Omental fat pad (tissue), 4 donors: ENCODE measurements around the gene ZPR1. TPM values are rescaled to one million over a fixed set of nuclear protein-coding genes. Genes with fewer than 3 reads are reported as not detected.

Source experiments
- ATAC-seq: fragments of 150-250 bp; one replicate; pipeline ENCODE4 v1.9.1; 2016; ENCODE audit warnings: mild to moderate bottlenecking, moderate library complexity; ENCODE audit not compliant: low FRiP score
- DNase-seq: peaks from one replicate; pipeline ENCODE4 v3.0.0-alpha.2; 2019; ENCODE audit warnings: low spot score
- total RNA-seq, 4 donors: library from RNA; depleted of rRNA; stranded (reverse); fragments of >200 nt; gene quantifications; one replicate each; pipeline ENCODE4 v1.1.0, GENCODE V29; 2016
- TF ChIP-seq, protein P1 (sequence below), 3 donors: fragments of 450-650 bp; IDR thresholded peaks; one replicate each; pipeline ENCODE4 v1.5.1; 2016 to 2017; ENCODE audit warnings: antibody characterized with exemption in 3 of 3, mild to moderate bottlenecking in 3 of 3, moderate library complexity in 2 of 3

The ZPR1 gene
- total RNA-seq, 4 donors from 2014 or later: 23.5 to 83.9 (median 54.6) TPM

DNA sequence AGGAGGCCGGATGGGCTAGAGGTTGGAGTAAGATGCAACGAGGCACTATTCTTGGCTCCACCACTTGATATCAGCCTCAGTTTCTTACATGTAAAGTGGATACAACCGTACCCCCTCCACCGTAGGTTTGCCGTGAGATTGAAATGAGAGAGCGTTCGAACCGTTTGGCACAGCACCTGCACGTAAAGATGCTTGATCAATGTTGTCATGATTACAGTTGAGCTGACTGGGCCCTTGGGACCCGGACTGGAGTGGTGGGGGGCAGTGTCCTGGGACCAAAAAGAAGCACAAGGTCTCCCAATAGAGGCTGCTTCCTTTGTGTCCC, 45.6 kb upstream of the ZPR1 start:
- TF ChIP-seq, protein P1, sequence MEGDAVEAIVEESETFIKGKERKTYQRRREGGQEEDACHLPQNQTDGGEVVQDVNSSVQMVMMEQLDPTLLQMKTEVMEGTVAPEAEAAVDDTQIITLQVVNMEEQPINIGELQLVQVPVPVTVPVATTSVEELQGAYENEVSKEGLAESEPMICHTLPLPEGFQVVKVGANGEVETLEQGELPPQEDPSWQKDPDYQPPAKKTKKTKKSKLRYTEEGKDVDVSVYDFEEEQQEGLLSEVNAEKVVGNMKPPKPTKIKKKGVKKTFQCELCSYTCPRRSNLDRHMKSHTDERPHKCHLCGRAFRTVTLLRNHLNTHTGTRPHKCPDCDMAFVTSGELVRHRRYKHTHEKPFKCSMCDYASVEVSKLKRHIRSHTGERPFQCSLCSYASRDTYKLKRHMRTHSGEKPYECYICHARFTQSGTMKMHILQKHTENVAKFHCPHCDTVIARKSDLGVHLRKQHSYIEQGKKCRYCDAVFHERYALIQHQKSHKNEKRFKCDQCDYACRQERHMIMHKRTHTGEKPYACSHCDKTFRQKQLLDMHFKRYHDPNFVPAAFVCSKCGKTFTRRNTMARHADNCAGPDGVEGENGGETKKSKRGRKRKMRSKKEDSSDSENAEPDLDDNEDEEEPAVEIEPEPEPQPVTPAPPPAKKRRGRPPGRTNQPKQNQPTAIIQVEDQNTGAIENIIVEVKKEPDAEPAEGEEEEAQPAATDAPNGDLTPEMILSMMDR (IDR thresholded peaks at IDR 0.05): no peak
- no peak for DNase-seq
- ATAC-seq: no peak

GRCh38 chr11:116832350-116833290, 44.8 kb upstream of the ZPR1 start:
- DNase-seq: no peak
- TF ChIP-seq, protein P1 (IDR thresholded peaks at IDR 0.05): no peak

DNA sequence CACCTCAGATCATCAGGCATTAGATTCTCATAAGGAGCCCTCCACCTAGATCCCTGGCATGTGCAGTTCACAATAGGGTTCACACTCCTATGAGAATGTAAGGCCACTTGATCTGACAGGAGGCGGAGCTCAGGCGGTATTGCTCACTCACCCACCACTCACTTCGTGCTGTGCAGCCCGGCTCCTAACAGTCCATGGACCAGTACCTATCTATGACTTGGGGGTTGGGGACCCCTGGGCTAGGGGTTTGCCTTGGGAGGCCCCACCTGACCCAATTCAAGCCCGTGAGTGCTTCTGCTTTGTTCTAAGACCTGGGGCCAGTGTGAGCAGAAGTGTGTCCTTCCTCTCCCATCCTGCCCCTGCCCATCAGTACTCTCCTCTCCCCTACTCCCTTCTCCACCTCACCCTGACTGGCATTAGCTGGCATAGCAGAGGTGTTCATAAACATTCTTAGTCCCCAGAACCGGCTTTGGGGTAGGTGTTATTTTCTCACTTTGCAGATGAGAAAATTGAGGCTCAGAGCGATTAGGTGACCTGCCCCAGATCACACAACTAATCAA, 44.0 kb upstream of the ZPR1 start:
- TF ChIP-seq, protein P1 (IDR thresholded peaks at IDR 0.05): no peak
- ATAC-seq (no peak), DNase-seq (no peak)

More at GRCh38 chr11:116832350-116833290, 44.8 kb upstream of the ZPR1 start:
- no peak for ATAC-seq

DNA sequence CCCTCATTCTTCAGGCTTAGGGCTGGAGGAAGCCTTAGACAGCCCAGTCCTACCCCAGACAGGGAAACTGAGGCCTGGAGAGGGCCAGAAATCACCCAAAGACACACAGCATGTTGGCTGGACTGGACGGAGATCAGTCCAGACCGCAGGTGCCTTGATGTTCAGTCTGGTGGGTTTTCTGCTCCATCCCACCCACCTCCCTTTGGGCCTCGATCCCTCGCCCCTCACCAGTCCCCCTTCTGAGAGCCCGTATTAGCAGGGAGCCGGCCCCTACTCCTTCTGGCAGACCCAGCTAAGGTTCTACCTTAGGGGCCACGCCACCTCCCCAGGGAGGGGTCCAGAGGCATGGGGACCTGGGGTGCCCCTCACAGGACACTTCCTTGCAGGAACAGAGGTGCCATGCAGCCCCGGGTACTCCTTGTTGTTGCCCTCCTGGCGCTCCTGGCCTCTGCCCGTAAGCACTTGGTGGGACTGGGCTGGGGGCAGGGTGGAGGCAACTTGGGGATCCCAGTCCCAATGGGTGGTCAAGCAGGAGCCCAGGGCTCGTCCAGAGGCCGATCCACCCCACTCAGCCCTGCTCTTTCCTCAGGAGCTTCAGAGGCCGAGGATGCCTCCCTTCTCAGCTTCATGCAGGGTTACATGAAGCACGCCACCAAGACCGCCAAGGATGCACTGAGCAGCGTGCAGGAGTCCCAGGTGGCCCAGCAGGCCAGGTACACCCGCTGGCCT, 42.5 kb upstream of the ZPR1 start:
- TF ChIP-seq, protein P1 (IDR thresholded peaks at IDR 0.05): no peak
- DNase-seq: no peak
- no peak for ATAC-seq

GRCh38 chr11:116829525-116830183, 41.8 kb upstream of the ZPR1 start, which contains the start of gene APOC3:
Gene APOC3 (plus strand): TSS chr11:116829907. CDS start chr11:116830583, 676 bp downstream.
- no peak for DNase-seq
- no peak for ATAC-seq
- TF ChIP-seq, protein P1 (IDR thresholded peaks at IDR 0.05): no peak

DNA sequence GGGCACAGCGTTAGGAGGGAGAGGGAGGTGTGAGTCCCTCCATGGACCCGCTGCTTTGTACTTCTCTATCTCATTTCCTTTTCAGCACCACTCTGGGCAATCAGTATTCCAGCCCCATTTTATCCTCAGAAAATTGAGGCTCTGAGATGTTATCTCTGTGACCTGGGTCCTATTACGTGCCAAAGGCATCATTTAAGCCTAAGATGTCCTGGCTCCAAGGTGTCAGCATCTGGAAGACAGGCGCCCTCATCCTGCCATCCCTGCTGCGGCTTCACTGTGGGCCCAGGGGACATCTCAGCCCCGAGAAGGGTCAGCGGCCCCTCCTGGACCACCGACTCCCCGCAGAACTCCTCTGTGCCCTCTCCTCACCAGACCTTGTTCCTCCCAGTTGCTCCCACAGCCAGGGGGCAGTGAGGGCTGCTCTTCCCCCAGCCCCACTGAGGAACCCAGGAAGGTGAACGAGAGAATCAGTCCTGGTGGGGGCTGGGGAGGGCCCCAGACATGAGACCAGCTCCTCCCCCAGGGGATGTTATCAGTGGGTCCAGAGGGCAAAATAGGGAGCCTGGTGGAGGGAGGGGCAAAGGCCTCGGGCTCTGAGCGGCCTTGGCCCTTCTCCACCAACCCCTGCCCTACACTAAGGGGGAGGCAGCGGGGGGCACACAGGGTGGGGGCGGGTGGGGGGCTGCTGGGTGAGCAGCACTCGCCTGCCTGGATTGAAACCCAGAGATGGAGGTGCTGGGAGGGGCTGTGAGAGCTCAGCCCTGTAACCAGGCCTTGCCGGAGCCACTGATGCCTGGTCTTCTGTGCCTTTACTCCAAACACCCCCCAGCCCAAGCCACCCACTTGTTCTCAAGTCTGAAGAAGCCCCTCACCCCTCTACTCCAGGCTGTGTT, 41.1 kb upstream of the ZPR1 start:
- ATAC-seq (no peak), DNase-seq (no peak)
- TF ChIP-seq, protein P1 (IDR thresholded peaks at IDR 0.05): no peak
